Stimulated activated CD8-positive, alpha-beta memory T cell treated with anti-CD3 and anti-CD28 coated beads, Interleukin-15, amount 100 ng/mL, for 1 hour (primary cell): ENCODE measurements around the gene PEX3.

ENCODE experiments used
- DNase-seq: peaks from one replicate; pipeline ENCODE4 v3.0.0-alpha.2; 2020; ENCODE audit warnings: low read depth

The PEX3 gene

DNA sequence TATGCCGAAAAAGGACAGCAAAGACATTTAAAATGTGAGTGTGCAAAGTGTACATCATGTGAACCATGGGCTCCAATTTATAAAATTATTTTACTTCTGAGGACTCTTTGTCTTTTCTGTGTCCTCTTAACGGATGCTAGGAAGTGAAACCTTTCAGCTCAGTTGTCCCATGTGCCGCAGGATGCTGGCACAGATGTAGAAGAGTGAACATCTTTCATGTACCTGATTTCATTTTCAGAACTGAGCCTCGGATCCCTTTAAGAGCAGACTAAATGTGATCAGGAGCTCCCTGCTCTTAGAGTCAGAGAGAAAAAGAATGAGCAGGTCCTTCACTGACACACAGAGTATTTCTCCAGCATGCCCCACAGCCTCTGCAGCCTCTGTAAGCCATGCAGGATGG lies 88.5 kb downstream of the PEX3 start:
- no peak for DNase-seq

DNA sequence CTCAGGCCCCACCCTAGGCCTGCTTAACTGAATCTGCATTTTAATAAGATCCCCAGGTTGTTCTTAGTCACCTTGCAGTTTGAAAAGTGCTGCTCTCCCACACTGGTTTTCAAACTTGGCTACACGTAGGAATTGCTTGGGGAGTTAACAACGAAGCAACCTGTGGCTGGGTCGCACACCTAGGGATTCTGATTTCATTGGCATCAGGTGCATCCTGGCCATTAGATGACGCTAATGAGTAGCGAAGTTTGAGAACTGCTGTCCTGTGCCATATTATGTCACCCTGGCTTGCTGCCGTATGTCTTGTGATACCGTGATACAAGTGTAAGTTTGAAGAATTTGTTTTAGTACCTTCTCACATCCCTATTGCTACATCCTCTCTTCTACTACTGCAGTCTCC lies 89.1 kb downstream of the PEX3 start:
- DNase-seq, result no peak

GRCh38 chr6:143540192-143540591 lies 89.6 kb downstream of the PEX3 start:
- DNase-seq, result no peak
